NCI-H82 treated with DMSO at 0.1 percent for 48 hours (cell line): ENCODE data around the gene SYCE3.
A peak's percentile ranks its signal among the peaks of the same experiment; 100 is the strongest.
"Not testable (repeated sequence)": the region's sequence is repeated elsewhere in the genome, so short reads cannot be mapped to it uniquely, and the experiment has no call there.

Source experiments
- DNase-seq: peaks from one replicate; lab custom pipeline; 2025; ENCODE audit not compliant: unreplicated experiment; lab: John Stamatoyannopoulos, UW

SYCE3 gene, protein sequence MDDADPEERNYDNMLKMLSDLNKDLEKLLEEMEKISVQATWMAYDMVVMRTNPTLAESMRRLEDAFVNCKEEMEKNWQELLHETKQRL

DNA sequence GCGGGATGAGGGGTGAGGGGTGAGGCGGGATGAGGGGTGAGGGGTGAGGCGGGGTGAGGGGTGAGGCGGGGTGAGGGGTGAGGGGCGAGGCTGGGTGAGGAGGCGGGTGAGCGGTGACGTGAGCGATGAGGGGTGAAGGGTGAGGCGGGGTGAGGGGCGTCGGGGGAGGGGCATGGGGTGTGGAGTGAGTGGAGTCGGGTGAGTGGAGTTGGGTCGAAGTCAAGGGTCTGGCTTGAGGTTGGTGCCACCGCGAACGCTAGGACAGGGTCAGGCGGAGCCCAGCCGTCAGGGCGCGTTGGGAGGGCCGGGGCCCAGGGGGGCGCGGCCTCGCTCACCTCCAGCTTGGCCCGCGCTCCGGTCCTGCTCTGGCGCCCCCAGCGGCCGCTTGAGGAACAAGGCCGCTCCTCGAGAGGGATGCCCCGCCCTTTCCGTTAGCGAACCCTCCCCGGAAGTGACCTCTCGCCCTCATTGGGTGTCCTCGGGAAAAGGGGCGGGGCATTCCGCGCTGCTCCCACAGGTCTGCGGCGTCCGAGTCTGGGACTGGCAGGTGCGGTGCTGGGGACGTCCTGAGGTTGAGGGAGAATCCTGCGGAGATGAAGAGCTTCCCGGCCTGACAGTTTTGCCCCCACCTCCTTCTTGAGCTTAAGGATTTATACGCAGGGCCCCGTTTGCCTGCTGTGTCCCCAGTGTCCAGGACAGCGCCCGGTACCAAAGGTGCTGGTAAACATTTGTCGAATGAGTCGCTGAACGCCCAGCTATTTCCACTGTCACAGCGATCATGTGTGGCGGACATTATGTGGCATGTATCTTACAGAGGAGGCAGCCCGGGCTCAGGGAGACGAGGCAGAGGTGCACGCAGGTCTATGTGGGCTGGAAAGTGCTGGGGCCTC, at the start of gene SYCE3:
TSS of gene SYCE3 (minus strand) at position 397 of the 890 bp plus-strand sequence. CDS start 6,514 bp downstream, outside the sequence.
- peak; percentile 84 for DNase-seq

DNA sequence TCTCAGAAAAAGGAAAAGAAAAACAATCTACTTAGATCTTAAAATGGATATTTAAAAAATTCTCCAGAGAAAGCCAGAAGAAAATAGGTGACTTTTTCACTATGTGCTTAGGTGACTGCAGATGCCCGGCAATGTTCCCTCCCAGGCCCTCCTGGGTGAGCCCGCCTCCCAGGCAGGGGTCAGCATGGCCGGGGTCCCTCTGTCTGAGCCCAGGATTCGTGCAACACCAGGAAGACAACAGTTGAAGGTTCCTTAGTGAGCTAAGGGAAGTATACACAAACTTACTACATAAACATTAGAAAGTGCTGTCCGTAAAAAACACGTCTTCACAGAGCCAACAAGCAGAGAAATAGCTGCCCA, 49.4 kb upstream of the SYCE3 start:
- DNase-seq: no peak

DNA sequence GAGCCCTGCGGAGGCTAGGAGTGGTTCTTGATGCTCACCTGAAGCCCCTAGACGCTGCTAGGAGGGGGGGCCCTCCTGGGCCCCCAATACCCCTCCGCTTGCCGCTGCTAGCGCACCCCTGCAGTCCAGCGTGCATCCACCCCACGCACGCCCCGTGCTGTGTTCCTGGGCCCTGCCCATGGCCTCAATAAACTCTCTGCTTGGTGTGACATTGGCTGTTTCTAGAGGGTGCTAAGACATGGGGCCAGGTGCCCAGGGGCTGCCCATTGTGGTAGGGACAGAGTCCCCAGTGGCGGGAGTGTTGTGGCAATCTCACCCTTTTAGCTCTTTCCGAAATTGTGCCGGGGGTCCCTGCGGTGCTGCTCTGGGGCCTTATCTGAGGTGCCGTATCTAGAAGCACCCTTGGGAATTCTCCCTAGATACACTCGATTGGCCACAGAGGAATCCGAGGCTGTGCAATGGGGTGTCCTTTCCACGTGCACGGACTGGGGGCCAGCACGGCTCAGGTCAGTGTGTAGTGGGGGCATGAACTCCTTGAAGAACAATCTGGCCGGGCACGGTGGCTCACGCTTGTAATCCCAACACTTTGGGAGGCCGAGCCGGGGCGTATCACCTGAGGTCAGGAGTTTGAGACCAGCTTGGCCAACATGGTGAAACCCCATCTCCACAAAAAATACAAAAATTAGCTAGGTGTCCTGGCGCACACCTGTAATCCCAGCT, 48.8 kb upstream of the SYCE3 start:
- no peak for DNase-seq

DNA sequence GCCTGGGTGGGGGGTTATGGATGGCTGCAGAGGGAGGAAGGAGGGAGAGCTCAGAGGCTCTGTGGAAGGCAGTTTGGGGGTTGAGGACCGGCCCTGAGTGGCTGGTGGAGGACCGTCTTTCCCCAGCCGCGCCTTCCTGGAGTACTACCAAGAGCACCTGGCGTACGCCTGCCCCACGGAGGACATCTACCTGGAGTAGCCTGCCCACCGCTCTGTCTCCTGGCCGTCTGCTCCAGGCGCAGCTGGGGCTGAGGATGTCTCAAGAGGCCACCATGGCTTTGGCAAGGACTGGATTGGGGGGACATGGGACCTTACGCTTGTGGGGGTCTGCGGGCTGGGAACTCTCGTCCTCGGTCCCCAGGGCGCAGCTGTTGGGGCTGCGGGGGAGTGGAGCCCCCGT, 47.9 kb upstream of the SYCE3 start:
- DNase-seq: no peak

DNA sequence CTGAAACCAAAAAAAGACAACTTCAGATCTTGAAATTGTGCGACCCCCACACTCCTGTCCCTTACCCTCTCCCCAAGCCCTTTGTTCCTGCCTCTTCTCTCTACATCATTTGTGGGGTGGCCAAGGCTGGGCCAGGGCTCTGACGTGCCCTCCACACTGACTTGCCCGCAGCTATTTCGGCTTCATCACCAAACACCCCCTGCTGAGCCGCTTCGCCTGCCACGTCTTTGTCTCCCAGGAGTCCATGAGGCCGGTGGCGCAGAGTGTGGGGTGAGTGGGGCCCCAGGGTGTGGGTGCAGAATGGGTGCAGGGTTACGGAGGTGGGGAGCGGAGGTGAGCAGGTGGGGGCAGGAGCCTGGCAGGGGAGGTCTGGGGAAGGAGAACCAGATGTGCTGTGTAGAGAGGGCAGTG, 47.3 kb upstream of the SYCE3 start:
- no peak for DNase-seq

DNA sequence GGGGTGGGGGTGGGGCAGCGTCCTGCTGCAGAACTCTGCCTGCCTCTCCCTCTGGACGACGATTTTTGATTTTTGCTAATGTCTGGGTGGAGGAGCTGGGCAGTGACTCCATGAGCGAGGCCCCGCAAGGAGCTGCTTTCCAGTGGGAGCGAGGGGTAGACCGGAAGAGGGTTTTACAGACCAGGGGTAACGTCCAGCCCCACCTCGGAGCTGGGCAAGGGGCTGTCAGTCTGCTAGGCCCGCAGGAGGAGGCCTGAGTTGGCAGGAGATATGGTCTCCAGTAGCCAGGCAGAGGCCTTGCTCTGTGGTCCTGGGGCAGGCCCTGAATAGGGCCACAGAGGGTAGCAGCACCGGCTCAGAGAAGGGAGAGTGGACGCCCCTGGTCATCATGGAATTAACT, 46.9 kb upstream of the SYCE3 start:
- DNase-seq: no peak

DNA sequence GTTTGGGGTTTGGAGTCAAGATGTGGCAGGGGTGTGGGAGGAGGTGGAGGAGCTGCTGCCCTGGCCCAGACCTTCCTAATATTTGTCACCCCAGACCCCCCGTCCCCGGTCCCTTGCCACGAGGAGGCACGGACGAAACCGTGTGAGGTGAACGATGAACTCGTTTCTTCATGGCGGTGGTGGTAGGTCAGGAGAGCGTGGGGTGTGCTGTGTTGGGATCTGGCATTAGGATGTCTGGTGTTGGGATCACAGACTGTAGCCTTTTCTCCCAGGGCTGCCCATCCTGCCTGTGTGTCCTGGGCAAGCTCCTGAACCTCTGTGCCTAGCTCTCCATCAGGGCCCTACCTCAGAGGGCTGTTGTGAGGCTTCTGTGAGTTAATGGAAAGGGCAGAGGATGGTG, 46.3 kb upstream of the SYCE3 start:
- no peak for DNase-seq

DNA sequence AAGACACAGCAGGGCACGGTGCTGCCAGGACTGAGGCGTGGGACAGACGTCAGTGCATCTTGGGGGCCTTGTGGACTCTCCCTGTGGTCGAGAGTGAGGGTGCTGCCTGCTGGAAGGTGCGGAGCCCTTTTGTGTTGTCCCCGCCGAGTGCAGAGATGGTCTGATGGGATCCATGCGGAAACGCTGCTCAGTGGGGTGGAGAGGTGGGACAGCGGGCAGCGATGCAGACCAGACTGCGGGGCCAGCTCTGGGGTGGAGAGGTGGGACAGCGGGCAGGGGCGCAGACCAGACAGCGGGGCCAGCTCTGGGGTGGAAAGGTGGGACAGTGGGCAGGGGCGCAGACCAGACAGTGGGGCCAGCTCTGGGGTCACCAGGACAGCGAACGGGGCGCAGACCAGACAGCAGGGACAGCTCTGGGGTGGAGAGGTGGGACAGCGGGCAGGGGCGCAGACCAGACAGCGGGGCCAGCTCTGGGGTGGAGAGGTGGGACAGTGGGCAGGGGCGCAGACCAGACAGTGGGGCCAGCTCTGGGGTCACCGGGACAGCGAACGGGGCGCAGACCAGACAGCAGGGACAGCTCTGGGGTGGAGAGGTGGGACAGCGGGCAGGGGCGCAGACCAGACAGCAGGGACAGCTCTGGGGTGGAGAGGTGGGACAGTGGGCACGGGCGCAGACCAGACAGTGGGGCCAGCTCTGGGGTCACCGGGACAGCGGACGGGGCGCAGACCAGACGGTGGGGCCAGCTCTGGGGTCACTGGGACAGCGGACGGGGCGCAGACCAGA, 45.5 kb upstream of the SYCE3 start:
- not testable (repeated sequence) for DNase-seq

DNA sequence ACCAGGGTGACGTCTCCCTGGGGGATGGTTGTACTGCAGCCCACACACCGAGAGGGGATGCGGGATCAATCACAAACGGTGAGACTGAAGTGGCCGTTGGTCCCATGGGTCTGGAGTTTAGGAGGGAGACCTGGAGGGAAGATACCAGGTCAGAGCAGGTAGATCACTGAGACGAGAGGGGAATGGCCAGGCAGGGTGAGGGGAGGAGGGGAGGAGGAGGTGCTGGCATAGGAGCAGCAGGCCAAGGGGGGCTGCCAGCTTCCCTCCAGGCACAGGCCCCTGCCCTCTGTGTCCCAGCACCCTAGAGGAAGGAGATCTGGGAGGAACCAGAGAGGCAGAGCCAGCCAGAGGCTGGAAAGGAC, 44.9 kb upstream of the SYCE3 start:
- no peak for DNase-seq

DNA sequence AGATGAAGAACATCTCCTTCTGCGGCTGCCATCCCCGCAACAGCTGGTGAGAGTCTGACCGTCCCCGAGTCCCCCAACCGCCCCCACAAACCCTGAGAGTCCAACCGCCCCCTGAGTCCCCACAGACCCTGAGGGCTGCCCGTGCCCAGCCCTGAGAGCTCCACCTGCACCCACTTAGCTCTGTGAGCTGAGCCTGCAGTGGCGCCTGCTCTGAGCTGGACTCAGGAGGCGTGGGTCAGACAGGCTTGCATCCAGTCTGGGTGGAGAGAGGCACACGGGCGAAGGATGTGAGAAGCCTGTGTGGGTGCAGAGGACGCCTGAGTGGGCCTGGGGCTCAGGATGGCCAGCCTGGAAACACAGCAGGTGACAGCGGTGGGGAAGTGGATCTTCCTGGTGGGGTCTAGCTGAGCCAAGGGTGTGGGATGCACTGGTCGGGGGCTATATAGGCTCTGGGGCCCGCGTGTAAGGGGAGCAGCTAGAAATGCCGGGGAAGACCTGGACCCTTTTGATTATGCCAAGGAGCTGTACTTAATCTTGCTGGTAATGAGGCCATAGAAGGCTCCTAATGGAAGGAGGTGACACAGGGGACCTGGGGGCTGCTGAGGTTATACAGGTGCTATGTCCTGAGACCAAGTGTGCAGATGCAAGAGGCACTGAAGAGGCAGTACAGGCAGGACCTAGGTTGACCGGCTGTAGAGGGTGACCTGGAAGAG, 44.4 kb upstream of the SYCE3 start:
- DNase-seq: no peak

DNA sequence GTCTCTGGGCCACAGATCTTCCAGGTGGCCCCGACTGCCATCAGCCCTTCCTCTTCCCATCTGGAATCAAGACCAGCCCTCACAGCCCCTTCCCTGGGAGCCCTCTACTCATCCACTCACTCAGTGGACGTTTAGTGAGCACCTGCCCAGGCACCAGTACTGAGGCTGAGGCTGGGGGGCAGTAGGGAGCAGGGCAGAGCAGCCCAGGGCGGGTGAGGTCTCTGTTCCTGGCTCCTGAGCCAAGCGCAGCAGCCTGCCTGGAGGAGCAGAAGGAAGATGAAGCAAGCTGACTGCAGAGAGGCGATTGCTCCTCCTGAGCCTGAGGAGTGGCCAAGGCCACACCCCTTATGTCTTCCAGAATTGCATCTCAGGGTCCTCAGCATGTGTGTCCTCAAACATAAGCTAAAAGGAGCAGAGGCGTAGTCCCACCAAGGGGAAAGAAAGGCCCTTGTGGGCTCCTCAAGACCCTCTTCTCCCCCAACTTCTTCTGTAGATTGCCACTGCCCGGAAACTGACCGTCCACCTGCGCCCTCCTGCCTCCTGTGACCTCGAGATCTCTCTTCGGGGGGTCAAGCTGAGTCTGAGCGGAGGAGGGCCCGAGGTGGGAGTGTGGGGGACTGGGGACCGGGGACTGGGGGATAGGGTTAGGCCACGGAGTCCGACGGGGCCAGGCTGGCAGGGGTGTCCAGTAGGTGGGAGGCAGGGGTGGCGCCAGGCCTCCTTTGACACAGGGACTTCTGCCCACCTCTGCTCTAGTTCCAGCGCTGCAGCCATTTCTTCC, 43.6 kb upstream of the SYCE3 start:
- DNase-seq: no peak

DNA sequence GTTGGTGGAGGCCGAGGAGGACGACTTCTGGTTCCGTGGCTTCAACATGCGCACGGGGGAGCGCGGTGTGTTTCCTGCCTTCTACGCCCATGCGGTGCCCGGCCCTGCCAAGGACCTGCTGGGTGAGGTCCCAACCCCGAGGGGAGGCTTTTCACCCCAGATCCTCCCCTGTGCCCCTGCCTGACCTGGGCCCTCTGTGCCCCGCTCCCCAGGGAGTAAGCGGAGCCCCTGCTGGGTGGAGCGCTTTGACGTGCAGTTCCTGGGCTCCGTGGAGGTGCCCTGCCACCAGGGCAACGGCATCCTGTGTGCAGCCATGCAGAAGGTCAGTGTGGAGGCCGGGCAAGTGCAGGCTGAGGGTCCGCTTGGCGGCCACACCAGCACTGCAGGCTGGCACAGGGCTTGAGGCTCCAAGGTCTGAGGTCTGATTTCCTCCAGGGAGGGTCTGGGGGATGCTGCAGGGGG, 42.9 kb upstream of the SYCE3 start:
- no peak for DNase-seq

DNA sequence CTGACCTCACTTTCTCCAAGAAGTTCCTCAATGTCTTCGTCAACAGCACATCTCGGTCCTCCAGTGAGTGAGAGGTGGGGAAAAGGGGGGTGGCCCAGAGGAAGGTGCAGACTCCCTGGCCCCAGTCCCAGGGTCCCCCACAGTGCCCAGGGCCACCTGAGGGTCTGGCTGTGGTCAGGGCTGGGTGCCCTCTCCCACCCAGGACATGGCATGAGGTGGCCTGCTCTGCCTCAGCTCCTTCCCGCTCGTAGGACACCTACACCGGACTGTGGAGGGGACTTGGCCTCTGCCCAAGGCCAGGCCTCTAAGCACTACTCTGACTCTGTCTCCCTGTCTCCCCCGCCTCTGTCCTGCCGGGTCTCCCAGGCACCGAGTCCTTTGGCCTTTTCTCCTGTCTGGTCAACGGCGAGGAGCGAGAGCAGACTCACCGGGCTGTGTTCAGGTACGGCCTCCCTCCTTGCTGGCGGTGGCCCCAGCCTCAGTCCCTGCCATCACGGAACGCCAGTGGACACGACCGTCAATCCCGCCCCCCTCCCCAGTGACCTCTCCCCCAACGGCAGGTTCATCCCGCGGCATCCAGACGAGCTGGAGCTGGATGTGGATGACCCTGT, 42.4 kb upstream of the SYCE3 start:
- DNase-seq: no peak

DNA sequence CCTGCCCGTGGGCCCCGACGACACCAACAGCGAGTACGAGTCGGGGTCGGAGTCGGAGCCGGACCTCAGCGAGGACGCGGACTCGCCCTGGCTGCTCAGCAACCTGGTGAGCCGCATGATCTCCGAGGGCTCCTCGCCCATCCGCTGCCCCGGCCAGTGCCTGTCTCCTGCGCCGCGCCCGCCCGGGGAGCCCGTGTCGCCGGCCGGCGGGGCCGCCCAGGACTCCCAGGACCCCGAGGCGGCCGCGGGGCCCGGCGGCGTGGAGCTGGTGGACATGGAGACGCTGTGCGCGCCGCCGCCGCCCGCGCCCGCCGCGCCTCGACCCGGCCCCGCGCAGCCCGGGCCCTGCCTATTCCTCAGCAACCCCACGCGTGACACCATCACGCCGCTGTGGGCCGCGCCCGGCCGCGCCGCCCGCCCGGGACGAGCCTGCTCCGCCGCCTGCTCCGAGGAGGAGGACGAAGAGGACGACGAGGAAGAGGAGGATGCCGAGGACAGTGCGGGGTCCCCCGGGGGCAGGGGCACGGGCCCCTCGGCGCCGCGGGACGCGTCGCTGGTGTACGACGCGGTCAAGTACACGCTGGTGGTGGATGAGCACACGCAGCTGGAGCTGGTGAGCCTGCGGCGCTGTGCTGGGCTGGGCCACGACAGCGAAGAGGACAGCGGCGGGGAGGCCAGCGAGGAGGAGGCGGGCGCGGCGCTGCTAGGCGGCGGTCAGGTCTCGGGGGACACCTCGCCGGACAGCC, 41.7 kb upstream of the SYCE3 start:
- DNase-seq: no peak

DNA sequence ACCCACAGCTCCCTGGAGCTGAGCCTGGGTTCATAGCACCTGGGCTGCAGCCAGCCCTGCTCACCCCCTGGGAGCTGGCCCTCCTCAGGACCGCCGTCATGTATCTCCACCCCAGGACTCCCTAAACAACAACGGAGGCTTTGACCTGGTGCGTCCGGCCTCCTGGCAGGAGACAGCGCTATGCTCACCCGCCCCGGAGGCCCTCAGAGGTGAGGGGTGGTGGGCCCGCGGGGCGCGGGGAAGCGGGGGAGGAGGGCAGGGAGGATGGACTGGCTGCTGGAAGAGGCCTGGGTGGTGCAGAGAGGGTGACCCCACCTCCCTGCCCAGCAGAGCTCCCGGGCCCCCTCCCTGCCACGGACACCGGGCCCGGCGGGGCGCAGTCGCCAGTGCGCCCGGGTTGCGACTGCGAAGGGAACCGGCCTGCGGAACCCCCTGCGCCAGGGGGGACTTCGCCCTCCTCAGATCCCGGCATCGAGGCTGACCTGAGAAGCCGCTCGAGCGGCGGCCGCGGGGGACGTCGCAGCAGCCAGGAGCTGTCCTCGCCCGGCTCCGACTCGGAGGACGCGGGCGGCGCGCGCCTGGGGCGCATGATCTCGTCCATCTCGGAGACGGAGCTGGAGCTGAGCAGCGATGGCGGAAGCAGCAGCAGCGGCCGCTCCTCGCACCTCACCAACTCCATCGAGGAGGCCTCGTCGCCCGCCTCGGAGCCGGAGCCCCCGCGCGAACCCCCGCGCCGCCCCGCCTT, 41.0 kb upstream of the SYCE3 start:
- DNase-seq: no peak

DNA sequence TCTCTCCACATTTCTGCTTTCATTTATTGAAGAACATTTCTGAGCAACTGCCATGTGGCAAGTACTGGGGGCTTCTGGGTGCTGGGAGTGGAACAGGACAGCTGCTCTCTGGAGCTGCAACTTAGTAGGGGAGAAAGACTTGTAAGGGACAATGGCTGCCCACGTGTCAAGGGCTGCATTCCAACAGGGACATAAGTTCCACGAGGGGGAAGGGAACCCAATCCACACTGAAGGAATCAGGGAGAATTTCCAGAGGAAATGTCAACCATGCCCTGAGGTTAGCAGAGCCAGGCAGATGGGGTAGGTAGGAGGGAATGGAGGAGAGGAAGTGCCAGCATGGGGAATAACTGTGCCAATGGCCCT, 39.6 kb upstream of the SYCE3 start:
- no peak for DNase-seq

DNA sequence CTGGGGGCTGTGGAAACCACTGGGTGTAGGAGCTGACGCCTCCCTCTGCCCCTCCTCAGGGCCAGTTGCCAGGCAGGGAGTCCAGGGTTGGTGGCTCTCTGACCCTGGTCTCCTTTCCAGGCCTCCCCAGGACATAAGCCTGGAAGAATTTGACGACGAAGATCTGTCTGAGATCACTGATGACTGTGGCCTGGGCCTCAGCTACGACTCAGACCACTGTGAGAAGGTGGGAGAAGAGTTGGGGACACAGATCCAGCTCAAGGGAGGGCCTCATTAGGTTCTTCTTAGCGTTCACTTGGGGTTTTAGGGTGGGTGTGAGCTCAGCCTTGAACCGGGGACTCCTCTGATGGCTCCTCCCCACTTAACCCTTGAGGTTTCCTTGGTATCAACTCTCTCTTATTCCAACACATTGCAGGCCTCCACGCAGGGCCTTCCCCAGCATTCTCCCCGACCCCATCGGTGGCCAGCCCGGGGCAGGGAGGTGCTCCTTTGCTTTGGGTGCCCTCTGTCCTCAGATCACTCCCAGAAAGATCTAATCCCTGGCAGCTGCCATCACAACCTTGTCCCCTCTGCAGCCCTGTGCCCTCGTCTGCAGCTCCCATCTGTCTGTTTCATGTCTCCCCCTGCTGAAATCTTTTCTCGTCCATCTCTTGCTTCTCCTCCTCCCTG, 39.1 kb upstream of the SYCE3 start:
- DNase-seq: peak; percentile 5
